ENCODE results near the gene TSPAN9. TPM values are rescaled to one million over a fixed set of nuclear protein-coding genes. Genes with fewer than 3 reads are reported as not detected.

Gene TSPAN9
- total and polyA plus RNA-seq, 10 of the 15 experiments (the other 5 are each of a cell fraction or from before 2014, with no cell fraction given) = 0.03 to 1.0 (median 0.12) TPM; not detected in 5

GRCh38 chr12:3328571-3328970 lies 251.4 kb downstream of the TSPAN9 start (continued):
- TF ChIP-seq SPI1 (IDR thresholded peaks at IDR 0.05; ENCODE audit: borderline replicate concordance, insufficient read depth, low read depth, low read length) (no peak), RCOR1 (conservative IDR thresholded peaks at IDR 0.05; ENCODE audit: low read depth, low read length) (no peak)

- H3K4me3 ChIP-seq = no peak overlapping the region
- intact Hi-C loops (cut with micrococcal nuclease; ENCODE audit: unreplicated experiment) = no loop called here
- CTCF ChIA-PET = no interaction called here
Measured at GRCh38 chr12:3329361-3329760, 252.2 kb downstream of the TSPAN9 start.

More at GRCh38 chr12:3329361-3329760, 252.2 kb downstream of the TSPAN9 start:
- no peaks in the 10 kb centered on the region for H3K4me1 ChIP-seq (ENCODE audit: control insufficient read depth, insufficient read depth, low read length)
- BruUV-seq (replicated peaks) = no TSS peak
- TF ChIP-seq RAD21 (IDR thresholded peaks at IDR 0.05; ENCODE audit: insufficient read depth, low read depth, low read length) = no peak
- TF ChIP-seq MLLT1 (IDR thresholded peaks at IDR 0.05) = no peak
- TF ChIP-seq PRDM15 (CRISPR knock-in tag; IDR thresholded peaks at IDR 0.05) = no peak
- no peak for TF ChIP-seq ATF7 (IDR thresholded peaks at IDR 0.05; ENCODE audit: low read depth)
- TF ChIP-seq USF1 (IDR thresholded peaks at IDR 0.05; ENCODE audit: borderline replicate concordance, extremely low read length, insufficient read depth, low read depth, low read length) = no peak
- no peak for TF ChIP-seq ETV6 (conservative IDR thresholded peaks at IDR 0.05 in 1 of 2, IDR thresholded peaks at IDR 0.05 in 1 of 2; ENCODE audit: borderline replicate concordance in 1 of 2, low read depth in 1 of 2)
- in situ Hi-C loops (cut with MboI) = no loop called here
- no peak for DNase-seq (ENCODE audit: low read depth, low spot score)
- H2AFZ ChIP-seq (ENCODE audit: control insufficient read depth, low read depth, low read length) = no peak overlapping the region
- H3K36me3 ChIP-seq (ENCODE audit: control insufficient read depth in 2 of 2, insufficient read depth in 2 of 2, low read length in 1 of 2) = no peaks in the 10 kb centered on the region
- no peak overlapping the region for H3K9ac ChIP-seq (ENCODE audit: control insufficient read depth, insufficient read depth, low read length)
- no peak for FAIRE-seq
- ATAC-seq = no peak
- H3K9me3 ChIP-seq (replicated peaks; ENCODE audit: control insufficient read depth, insufficient read depth, low read length) = no peaks in the 10 kb centered on the region
- ChIA-PET SMC1A (ENCODE audit: uncharacterized antibody, unreplicated experiment) (no interaction called here), RAD21 (ENCODE audit: unreplicated experiment) (no interaction called here), POLR2A (no interaction called here)
- no peaks in the 10 kb centered on the region for H4K20me1 ChIP-seq (ENCODE audit: control insufficient read depth, insufficient read depth)
- H3K27ac ChIP-seq (ENCODE audit: control insufficient read depth, insufficient read depth) = no peak overlapping the region
- no peak overlapping the region for H3K4me2 ChIP-seq (ENCODE audit: control insufficient read depth, insufficient read depth)
- peaks cover 0 to 8% of the 10 kb centered on the region in 2 experiments; a peak in 3 of 4 replicates for H3K27me3 ChIP-seq (replicated peaks in 1 of 2; ENCODE audit: control insufficient read depth in 2 of 2, insufficient read depth in 2 of 2, low read length in 1 of 2)
- 1% methylated on average over 6 of the region's 6 CpGs for whole genome bisulfite sequencing (ENCODE audit: insufficient coverage, insufficient replicate concordance, low lambda C conversion rate, missing lambda C conversion rate)
- H3K79me2 ChIP-seq (ENCODE audit: control insufficient read depth, insufficient read depth, low read length) = no peaks in the 10 kb centered on the region
